PFSK-1 (cell line): ENCODE results near the gene WDFY3.

ENCODE experiments used
- FOXP2 ChIP-seq: optimal IDR thresholded peaks from 2 replicates; pipeline ENCODE3; 2011; ENCODE audit warnings: borderline replicate concordance, control low read depth, inconsistent platforms; ENCODE audit not compliant: insufficient read depth; ENCODE audit errors: extremely low read length, extremely low read depth
- POLR2AphosphoS5 ChIP-seq: IDR thresholded peaks from 2 replicates; pipeline ENCODE4 v1.6.1; 2012; ENCODE audit warnings: low read depth, mild to moderate bottlenecking, control low read depth, low read length, moderate library complexity
- REST ChIP-seq, 2 experiments: IDR thresholded peaks; 2 replicates each; pipeline versions ENCODE4 v1.6.1 to v1.8.0; 2011 to 2012; ENCODE audit warnings: low read depth in 2 of 2, low read length in 2 of 2, control low read depth in 1 of 2, inconsistent platforms in 1 of 2, mild to moderate bottlenecking in 1 of 2, moderate library complexity in 1 of 2; ENCODE audit not compliant: insufficient read depth in 1 of 2
- SIN3A ChIP-seq: IDR thresholded peaks from 2 replicates; pipeline ENCODE4 v1.6.1; 2012; ENCODE audit warnings: mild to moderate bottlenecking, low read length, moderate library complexity, borderline replicate concordance; ENCODE audit not compliant: insufficient read depth
- TAF1 ChIP-seq: IDR thresholded peaks from 2 replicates; pipeline ENCODE4 v1.6.1; 2012; ENCODE audit warnings: low read length, control low read depth, borderline replicate concordance; ENCODE audit not compliant: insufficient read depth

WDFY3 gene

DNA sequence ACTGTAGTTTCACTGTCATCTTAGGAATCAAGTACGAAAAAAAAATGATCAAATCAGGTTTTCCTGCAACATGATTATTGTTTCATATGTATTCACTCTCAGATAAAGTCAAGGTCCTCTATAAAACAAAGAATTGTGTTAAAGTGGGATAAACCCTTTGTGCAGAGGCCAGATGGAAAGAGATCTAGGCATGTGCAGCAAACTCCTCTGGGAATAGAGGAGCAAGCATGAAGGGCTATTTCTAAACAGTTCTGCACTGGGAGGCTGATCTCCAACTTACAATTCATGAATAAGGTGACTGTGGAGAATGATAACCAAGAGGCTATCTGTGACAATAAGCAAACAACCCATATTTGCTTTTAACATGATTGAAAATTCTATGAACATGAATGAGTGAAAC, 2.4 kb upstream of the WDFY3 start:
- TF ChIP-seq SIN3A (no peak), REST (IDR thresholded peaks at IDR 0.05; ENCODE audit: insufficient read depth in 1 of 2, low read depth in 2 of 2, low read length in 2 of 2) (no peak), FOXP2 (no peak), POLR2AphosphoS5 (no peak), TAF1 (no peak)

- no peak for TF ChIP-seq TAF1
- TF ChIP-seq SIN3A = no peak
- no peak for TF ChIP-seq FOXP2
- TF ChIP-seq REST (IDR thresholded peaks at IDR 0.05; ENCODE audit: insufficient read depth in 1 of 2, low read depth in 2 of 2, low read length in 2 of 2) = no peak
- TF ChIP-seq POLR2AphosphoS5 = no peak
Measured at GRCh38 chr4:84967243-84967690, 777 bp upstream of the WDFY3 start.

DNA sequence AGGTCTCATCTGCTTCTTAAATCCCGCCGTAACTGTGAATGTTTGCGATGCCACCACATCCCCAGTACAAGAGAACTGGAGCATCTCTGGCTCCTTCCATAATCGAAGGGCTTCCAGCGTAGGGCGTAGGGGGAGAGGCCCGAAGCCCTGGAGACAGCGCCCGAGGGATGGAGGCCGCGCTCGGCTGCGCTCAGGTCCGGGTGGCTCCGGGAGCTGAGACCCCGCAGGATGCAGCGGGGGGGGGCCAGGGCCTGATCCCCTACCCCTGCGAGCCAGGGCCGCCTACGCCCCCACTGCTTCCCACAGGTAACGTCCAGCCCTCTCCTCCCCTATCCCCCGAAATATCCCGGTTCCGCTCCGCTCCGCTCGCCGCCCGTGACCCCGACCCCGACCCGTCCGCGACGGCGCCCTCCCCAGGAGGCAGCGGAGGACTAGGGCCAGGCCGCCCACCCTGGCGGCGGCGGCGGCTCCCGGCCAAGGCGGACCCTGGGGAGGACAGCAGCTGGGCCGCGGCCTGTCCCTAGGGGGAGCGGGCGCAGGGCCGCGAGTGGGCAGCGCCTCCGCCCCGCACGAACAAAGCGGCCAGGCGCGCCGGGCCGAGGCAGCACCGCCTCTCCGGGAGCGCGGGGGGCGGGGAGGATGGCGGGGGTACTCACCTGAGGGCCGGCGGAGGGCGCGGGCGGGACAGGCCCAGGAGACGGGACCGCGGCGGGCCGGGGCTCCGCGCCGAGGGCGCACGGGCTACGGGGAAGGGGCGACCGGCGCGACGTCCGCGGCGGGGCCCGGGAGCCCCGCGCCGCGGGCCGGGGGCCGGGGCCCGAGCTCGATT, 723 bp downstream of the WDFY3 start:
- TF ChIP-seq TAF1 = no peak
- TF ChIP-seq FOXP2 = no peak
- TF ChIP-seq POLR2AphosphoS5 = no peak; the same call in 1 of the 2 replicates
- TF ChIP-seq REST (IDR thresholded peaks at IDR 0.05; ENCODE audit: insufficient read depth in 1 of 2, low read depth in 2 of 2, low read length in 2 of 2) = no peak
- no peak for TF ChIP-seq SIN3A

DNA sequence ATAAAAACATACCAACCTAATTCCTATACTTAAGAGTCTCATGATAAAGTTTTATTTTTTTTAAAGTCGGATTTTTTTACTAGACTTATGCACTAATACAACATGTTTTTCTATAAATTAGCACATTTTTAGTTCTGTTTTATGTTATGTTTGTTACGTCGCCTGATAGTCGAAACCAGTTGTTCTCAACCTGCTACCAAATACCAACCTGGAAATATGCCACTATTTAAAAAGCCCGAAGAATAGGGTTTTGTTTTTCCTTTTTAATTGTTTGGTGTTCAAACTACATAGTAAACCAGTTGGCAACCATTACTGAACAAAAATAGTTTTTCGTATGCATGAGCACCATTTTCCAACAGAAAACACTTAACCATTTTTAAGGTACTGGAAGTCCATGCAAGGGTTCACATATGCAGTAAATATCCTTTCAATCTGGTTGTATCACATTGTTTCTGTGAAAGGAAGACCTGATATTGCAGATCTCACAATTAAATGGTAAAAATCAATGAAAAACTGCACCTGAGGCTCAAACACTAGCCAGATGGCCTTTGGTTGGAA, 1.4 kb downstream of the WDFY3 start:
- TF ChIP-seq SIN3A (no peak), POLR2AphosphoS5 (no peak), REST (IDR thresholded peaks at IDR 0.05; ENCODE audit: insufficient read depth in 1 of 2, low read depth in 2 of 2, low read length in 2 of 2) (no peak), FOXP2 (no peak), TAF1 (no peak)
